Motor neuron (in vitro differentiated cells): ENCODE data around the gene FAM83E. TPM values are rescaled to one million over a fixed set of nuclear protein-coding genes. Genes with fewer than 3 reads are reported as not detected.
A peak's percentile ranks its signal among the peaks of the same experiment; 100 is the strongest.
"Not testable (repeated sequence)": the region's sequence is repeated elsewhere in the genome, so short reads cannot be mapped to it uniquely, and the experiment has no call there.

Source experiments
- ATAC-seq, 8 experiments: fragments of 200-7000 bp; cut with Tn5 transposase; replicated peaks in 6 of 8; 2 replicates each; pipeline ENCODE4 v1.8.0; 2021; ENCODE audit warnings: mild to moderate bottlenecking in 8 of 8, moderate library complexity in 8 of 8
- H3K27ac ChIP-seq, 2 donors: fragments of 250-450 bp; sonication (Bioruptor Pico); 2 replicates each; pipeline ENCODE4 v1.9.0; 2021; ENCODE audit warnings: antibody characterized with exemption in 2 of 2, mild to moderate bottlenecking in 2 of 2, moderate library complexity in 1 of 2
- H3K4me1 ChIP-seq, 2 donors: fragments of 250-450 bp; sonication (Bioruptor Pico); replicated peaks in 1 of 2; 2 replicates each; pipeline ENCODE4 v1.6.1; 2021; ENCODE audit warnings: antibody characterized with exemption in 2 of 2, mild to moderate bottlenecking in 2 of 2, moderate library complexity in 1 of 2
- H3K4me3 ChIP-seq, 5 donors: fragments of 250-450 bp; sonication (Bioruptor Pico); 2 replicates each; pipeline ENCODE4 v1.9.0; 2021; ENCODE audit warnings: antibody characterized with exemption in 5 of 5, mild to moderate bottlenecking in 5 of 5, moderate library complexity in 4 of 5
- WGBS, 10 experiments: fragments of 450-650 bp; shearing (Covaris generic); methylation state at CpG; one replicate each; pipeline ENCODE4 v1.0.0; 2022; 5-methylcytosine and 5-hydroxymethylcytosine counted together
- in situ Hi-C, 9 experiments: fragments of 400-800 bp; cut with MboI; loops; one replicate each; pipeline ENCODE4 v1.15.0; 2021; ENCODE audit warnings: low sequenced_read_pairs in 9 of 9, low pct_unique_long_range_greater_than_20kb in 2 of 9; ENCODE audit not compliant: unreplicated experiment in 9 of 9
- total RNA-seq, 8 experiments: library from RNA; unstranded; fragments of 300-600 nt; gene quantifications; 2 replicates each; pipeline versions ENCODE4 v1.2.3 to v1.2.4, GENCODE V29; 2022

Gene FAM83E
- total RNA-seq, 8 experiments from 2014 or later, result 0.54 to 2.5 (median 1.1) TPM

DNA sequence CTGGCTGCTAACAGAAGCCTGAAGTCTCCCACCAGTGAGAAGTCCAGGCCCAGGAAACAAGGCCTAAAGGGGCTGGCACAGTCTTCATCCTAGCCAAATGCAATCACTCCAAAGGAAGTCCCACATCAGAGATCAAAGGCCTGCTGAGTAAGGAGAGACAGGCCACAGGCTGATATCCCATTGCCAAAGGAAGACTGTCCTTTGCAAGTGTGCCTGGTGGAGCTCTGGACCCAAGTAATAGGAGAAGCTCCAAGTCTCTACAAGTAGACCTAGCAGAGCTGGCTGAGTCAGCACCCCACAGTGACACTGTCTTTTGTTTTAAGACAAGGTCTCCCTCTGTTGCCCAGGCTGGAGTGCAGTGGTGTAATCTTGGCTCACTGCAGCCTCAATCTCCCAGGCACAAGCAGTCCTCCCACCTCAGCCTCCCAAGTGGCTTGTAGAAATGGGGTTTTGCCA is 17.8 kb upstream of the FAM83E start:
- no peak for ATAC-seq
- H3K4me3 ChIP-seq, result no peak overlapping the region
- no peak overlapping the region for H3K27ac ChIP-seq
- in situ Hi-C loops, result loop anchor here in 1 of 9 experiments (25.0 kb wide), 1 partner anchor 330 kb away; the partner anchor contains the start of genes BAX and FTL
- peaks cover 45 to 50% of the 10 kb centered on the region in 2 donors for H3K4me1 ChIP-seq

- H3K4me1 ChIP-seq, result peaks cover 45 to 50% of the 10 kb centered on the region in 2 donors
- ATAC-seq, H3K4me3 ChIP-seq, H3K27ac ChIP-seq: not testable (repeated sequence)
- 83 to 100% (median 93%) methylated on average over 2 to 8 of the region's 11 CpGs; no CpG with 5 or more reads in 6 of the 10 experiments for WGBS, 10 experiments
- in situ Hi-C loops, result loop anchor here in 1 of 9 experiments (25.0 kb wide), 1 partner anchor 330 kb away; the partner anchor contains the start of genes BAX and FTL
Measured at GRCh38 chr19:48632286-48632685, 17.4 kb upstream of the FAM83E start.

- H3K27ac ChIP-seq, result peak overlapping the region; percentile 78 to 82
- 0 to 67% methylated on average over 1 of the region's 3 CpGs; no CpG with 5 or more reads in 8 of the 10 experiments for WGBS, 10 experiments
- peaks cover 45 to 50% of the 10 kb centered on the region in 2 donors for H3K4me1 ChIP-seq
- peak in 2 of 8 experiments; percentile 5 to 9 for ATAC-seq
- H3K4me3 ChIP-seq, result no peak overlapping the region
- in situ Hi-C loops, result loop anchor here in 1 of 9 experiments (25.0 kb wide), 1 partner anchor 331 kb away; the partner anchor contains the start of genes BAX and FTL
Measured at GRCh38 chr19:48631225-48631624, 16.3 kb upstream of the FAM83E start.

GRCh38 chr19:48630296-48631063 is 15.6 kb upstream of the FAM83E start:
- 0 to 41% (median 17%) methylated on average over 1 to 11 of the region's 47 CpGs; no CpG with 5 or more reads in 5 of the 10 experiments for WGBS, 10 experiments
- H3K4me1 ChIP-seq, result peaks cover 45 to 50% of the 10 kb centered on the region in 2 donors
- peak overlapping the region in 1 of 5 donors; percentile 11 for H3K4me3 ChIP-seq
- H3K27ac ChIP-seq, result peak overlapping the region; percentile 78 to 82
- in situ Hi-C loops, result loop anchor here in 1 of 9 experiments (25.0 kb wide), 1 partner anchor 332 kb away; the partner anchor contains the start of genes BAX and FTL
- ATAC-seq, result peak; percentile 1 to 27 (median 11)

DNA sequence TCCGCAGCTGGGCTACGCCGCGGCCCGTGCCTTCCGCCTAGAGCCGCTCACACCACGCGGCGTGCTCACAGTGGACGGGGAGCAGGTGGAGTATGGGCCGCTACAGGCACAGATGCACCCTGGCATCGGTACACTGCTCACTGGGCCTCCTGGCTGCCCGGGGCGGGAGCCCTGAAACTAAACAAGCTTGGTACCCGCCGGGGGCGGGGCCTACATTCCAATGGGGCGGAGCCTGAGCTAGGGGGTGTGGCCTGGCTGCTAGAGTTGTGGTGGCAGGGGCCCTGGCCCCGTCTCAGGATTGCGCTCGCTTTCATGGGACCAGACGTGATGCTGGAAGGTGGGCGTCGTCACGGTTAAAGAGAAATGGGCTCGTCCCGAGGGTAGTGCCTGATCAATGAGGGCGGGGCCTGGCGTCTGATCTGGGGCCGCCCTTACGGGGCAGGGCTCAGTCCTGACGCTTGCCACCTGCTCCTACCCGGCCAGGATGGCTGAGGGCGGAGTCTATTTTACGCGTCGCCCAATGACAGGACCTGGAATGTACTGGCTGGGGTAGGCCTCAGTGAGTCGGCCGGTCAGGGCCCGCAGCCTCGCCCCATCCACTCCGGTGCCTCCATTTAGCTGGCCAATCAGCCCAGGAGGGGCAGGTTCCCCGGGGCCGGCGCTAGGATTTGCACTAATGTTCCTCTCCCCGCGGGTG is 14.9 kb upstream of the FAM83E start:
- in situ Hi-C loops, result loop anchor here in 1 of 9 experiments (25.0 kb wide), 1 partner anchor 333 kb away; the partner anchor contains the start of genes BAX and FTL
- peaks cover 45 to 53% of the 10 kb centered on the region in 2 donors for H3K4me1 ChIP-seq
- H3K27ac ChIP-seq, result peak overlapping the region; percentile 78 to 82
- ATAC-seq, result peak; percentile 34 to 85 (median 68)
- 0 to 81% (median 60%) methylated on average over 1 to 8 of the region's 48 CpGs; no CpG with 5 or more reads in 7 of the 10 experiments for WGBS, 10 experiments
- H3K4me3 ChIP-seq, result peak overlapping the region in 2 of 5 donors; percentile 0 to 11

- WGBS, 10 experiments, result 91% methylated on average over 7 of the region's 22 CpGs; no CpG with 5 or more reads in 9 of the 10 experiments
- in situ Hi-C loops, result loop anchor here in 1 of 9 experiments (25.0 kb wide), 1 partner anchor 333 kb away; the partner anchor contains the start of genes BAX and FTL
- H3K4me3 ChIP-seq, result no peak overlapping the region
- H3K4me1 ChIP-seq, result peaks cover 43 to 50% of the 10 kb centered on the region in 2 donors
- peak overlapping the region; percentile 78 to 82 for H3K27ac ChIP-seq
- no peak for ATAC-seq
Measured at GRCh38 chr19:48629297-48629598, 14.4 kb upstream of the FAM83E start.

GRCh38 chr19:48628486-48629296 is 13.8 kb upstream of the FAM83E start:
- in situ Hi-C loops, result loop anchor here in 1 of 9 experiments (25.0 kb wide), 1 partner anchor 334 kb away; the partner anchor contains the start of genes BAX and FTL
- no CpG with 5 or more reads among the region's 34 CpGs for WGBS, 10 experiments
- no peak for ATAC-seq
- H3K4me3 ChIP-seq, result no peak overlapping the region
- peaks cover 38 to 45% of the 10 kb centered on the region in 2 donors for H3K4me1 ChIP-seq
- H3K27ac ChIP-seq, result peak overlapping the region in 1 of 2 donors; percentile 78

- H3K27ac ChIP-seq, result no peak overlapping the region
- WGBS, 10 experiments, result 58 to 98% (median 80%) methylated on average over 2 to 6 of the region's 17 CpGs; no CpG with 5 or more reads in 7 of the 10 experiments
- H3K4me3 ChIP-seq, result no peak overlapping the region
- ATAC-seq, result no peak
- in situ Hi-C loops, result loop anchor here in 1 of 9 experiments (25.0 kb wide), 1 partner anchor 334 kb away; the partner anchor contains the start of genes BAX and FTL
- peaks cover 37 to 46% of the 10 kb centered on the region in 2 donors for H3K4me1 ChIP-seq
Measured at GRCh38 chr19:48627865-48628314, 13.0 kb upstream of the FAM83E start.

DNA sequence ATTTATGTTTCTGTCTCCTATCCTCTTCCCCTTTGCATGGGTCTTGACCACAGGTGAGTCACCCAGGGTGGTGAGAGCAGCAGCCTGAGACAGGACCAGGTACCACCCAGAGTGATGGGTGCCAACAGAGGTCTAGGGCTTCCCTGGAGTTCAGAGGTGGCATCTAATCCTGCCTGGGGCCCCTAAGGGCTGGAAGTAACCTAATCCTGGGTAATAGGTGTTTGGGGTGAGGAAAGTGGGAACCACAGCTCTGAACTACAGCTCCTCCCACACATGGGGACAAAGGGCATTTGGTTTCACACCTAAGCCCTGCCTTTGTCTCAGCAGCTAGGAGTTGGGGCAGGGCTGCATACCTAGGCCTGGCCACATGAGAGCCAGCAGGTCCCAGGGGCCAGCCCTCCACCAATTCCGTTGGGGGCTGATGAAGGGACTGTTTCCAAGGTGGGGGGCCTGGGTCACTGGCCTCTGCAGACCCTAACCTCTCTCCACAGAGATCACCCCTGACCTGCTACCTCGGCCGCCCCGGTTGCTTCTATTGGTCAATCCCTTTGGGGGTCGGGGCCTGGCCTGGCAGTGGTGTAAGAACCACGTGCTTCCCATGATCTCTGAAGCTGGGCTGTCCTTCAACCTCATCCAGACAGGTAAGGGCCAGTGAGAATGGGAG is 12.5 kb upstream of the FAM83E start:
- in situ Hi-C loops, result loop anchor here in 1 of 9 experiments (25.0 kb wide), 1 partner anchor 335 kb away; the partner anchor contains the start of genes BAX and FTL
- H3K27ac ChIP-seq, result no peak overlapping the region
- H3K4me1 ChIP-seq, result peaks cover 39 to 48% of the 10 kb centered on the region in 2 donors
- ATAC-seq, result no peak
- H3K4me3 ChIP-seq, result no peak overlapping the region
- WGBS, 10 experiments, result 100% methylated on average over 1 of the region's 6 CpGs; no CpG with 5 or more reads in 9 of the 10 experiments

DNA sequence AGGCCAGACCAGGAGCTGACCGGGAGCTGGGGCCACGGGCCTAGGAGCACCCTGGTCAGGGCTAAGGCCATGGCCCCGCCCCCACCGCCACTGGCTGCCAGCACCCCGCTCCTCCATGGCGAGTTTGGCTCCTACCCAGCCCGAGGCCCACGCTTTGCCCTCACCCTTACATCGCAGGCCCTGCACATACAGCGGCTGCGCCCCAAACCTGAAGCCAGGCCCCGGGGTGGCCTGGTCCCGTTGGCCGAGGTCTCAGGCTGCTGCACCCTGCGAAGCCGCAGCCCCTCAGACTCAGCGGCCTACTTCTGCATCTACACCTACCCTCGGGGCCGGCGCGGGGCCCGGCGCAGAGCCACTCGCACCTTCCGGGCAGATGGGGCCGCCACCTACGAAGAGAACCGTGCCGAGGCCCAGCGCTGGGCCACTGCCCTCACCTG is 11.0 kb upstream of the FAM83E start:
- ATAC-seq, result no peak
- in situ Hi-C loops, result loop anchor here in 1 of 9 experiments (25.0 kb wide), 1 partner anchor 336 kb away; the partner anchor contains the start of genes BAX and FTL
- Histone ChIP-seq H3K4me1 (peaks cover 25 to 34% of the 10 kb centered on the region in 2 donors), H3K4me3 (peak overlapping the region in 1 of 5 donors; percentile 51), H3K27ac (no peak overlapping the region)
- 92 to 95% methylated on average over 6 to 22 of the region's 30 CpGs; no CpG with 5 or more reads in 8 of the 10 experiments for WGBS, 10 experiments
